Ectodermal cell (in vitro differentiated cells): ENCODE measurements around the gene SLC9C2.
"Not testable (repeated sequence)": the region's sequence is repeated elsewhere in the genome, so short reads cannot be mapped to it uniquely, and the experiment has no call there.

ENCODE experiments used
- H3K27ac ChIP-seq: 2 replicates; pipeline ENCODE4 v1.7.0; 2013; ENCODE audit warnings: mild to moderate bottlenecking, low read depth, low read length; ENCODE audit not compliant: insufficient read depth, poor library complexity, severe bottlenecking
- H3K27me3 ChIP-seq: 2 replicates; pipeline ENCODE4 v1.7.0; 2013; ENCODE audit warnings: mild to moderate bottlenecking, low read length; ENCODE audit not compliant: insufficient read depth, control insufficient read depth, poor library complexity, severe bottlenecking
- H3K36me3 ChIP-seq: one replicate; pipeline ENCODE4 v1.7.0; 2013; ENCODE audit warnings: low read length; ENCODE audit not compliant: control insufficient read depth, insufficient read depth
- H3K4me1 ChIP-seq: one replicate; pipeline ENCODE4 v1.7.0; 2013; ENCODE audit warnings: low read length; ENCODE audit not compliant: control insufficient read depth, insufficient read depth
- H3K4me3 ChIP-seq: 2 replicates; pipeline ENCODE4 v1.7.0; 2013; ENCODE audit warnings: low read depth, low read length, control low read depth; ENCODE audit not compliant: insufficient read depth
- H3K9me3 ChIP-seq: 2 replicates; pipeline ENCODE4 v1.7.0; 2013; ENCODE audit warnings: mild to moderate bottlenecking, low read length, moderate library complexity; ENCODE audit not compliant: control insufficient read depth
- WGBS, 2 experiments: methylation state at CpG; one replicate each; pipeline ENCODE4 v1.1.7; 2013; ENCODE audit warnings: missing lambda C conversion rate in 2 of 2; 5-methylcytosine and 5-hydroxymethylcytosine counted together

SLC9C2 gene

GRCh38 chr1:173580658-173581057 is 22.2 kb downstream of the SLC9C2 start:
- WGBS, 2 experiments: 90 to 97% methylated on average over 3 of the region's 3 CpGs
- Histone ChIP-seq H3K36me3 (no peaks in the 10 kb centered on the region), H3K27ac (no peak overlapping the region), H3K27me3 (no peaks in the 10 kb centered on the region), H3K4me3 (no peak overlapping the region), H3K4me1 (no peaks in the 10 kb centered on the region), H3K9me3 (no peaks in the 10 kb centered on the region)

- no peak overlapping the region for H3K4me3 ChIP-seq
- H3K36me3 ChIP-seq: no peaks in the 10 kb centered on the region
- H3K27ac ChIP-seq: no peak overlapping the region
- no peaks in the 10 kb centered on the region for H3K4me1 ChIP-seq
- 94 to 95% methylated on average over 3 of the region's 3 CpGs for WGBS, 2 experiments
- no peaks in the 10 kb centered on the region for H3K9me3 ChIP-seq
- H3K27me3 ChIP-seq: no peaks in the 10 kb centered on the region
Observed at GRCh38 chr1:173580071-173580470, 22.8 kb downstream of the SLC9C2 start.

GRCh38 chr1:173573596-173573995 is 29.3 kb downstream of the SLC9C2 start:
- no peaks in the 10 kb centered on the region for H3K9me3 ChIP-seq
- H3K36me3 ChIP-seq: no peaks in the 10 kb centered on the region
- H3K27me3 ChIP-seq: no peaks in the 10 kb centered on the region
- 93 to 97% methylated on average over 4 of the region's 4 CpGs for WGBS, 2 experiments
- H3K4me3 ChIP-seq: no peak overlapping the region
- no peaks in the 10 kb centered on the region for H3K4me1 ChIP-seq
- no peak overlapping the region for H3K27ac ChIP-seq

- no peaks in the 10 kb centered on the region for H3K4me1 ChIP-seq
- H3K27ac ChIP-seq: no peak overlapping the region
- no peaks in the 10 kb centered on the region for H3K36me3 ChIP-seq
- no peaks in the 10 kb centered on the region for H3K27me3 ChIP-seq
- no peak overlapping the region for H3K4me3 ChIP-seq
- H3K9me3 ChIP-seq: no peaks in the 10 kb centered on the region
- 96 to 100% methylated on average over 2 to 3 of the region's 3 CpGs for WGBS, 2 experiments
Observed at GRCh38 chr1:173572201-173572873, 30.5 kb downstream of the SLC9C2 start.

DNA sequence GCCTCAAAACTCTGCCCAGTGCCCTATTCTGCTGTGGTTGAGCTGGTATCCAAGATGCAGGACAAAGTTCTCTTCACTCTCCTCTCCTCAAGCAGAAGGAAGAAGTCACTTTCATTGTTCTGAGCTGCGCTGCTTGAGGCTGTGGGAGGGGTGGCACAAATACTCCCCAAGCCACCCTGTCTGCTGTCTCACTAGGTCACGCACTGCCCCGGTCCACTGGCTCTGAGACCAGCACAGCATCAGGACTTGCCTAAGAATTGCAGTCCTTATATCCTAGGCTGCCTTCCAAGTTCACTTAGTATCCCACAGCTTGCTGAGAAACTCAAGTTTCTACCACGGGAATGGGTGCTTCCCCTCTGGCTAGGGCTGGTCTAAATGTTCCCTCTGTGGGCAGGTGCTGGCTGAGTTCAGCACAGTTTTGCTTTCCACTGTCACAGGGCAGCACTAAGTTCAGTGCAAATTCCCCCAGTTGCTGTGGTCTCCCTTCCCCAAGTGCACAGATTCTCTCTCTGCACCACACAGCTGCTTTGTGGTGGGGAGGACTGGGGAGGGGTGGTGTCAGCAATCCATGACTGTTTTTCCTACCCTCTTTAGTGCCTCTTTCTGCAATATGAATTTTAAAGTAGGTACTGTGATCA is 32.4 kb downstream of the SLC9C2 start:
- whole genome bisulfite sequencing, 2 experiments: 81 to 83% methylated on average over 4 of the region's 4 CpGs
- Histone ChIP-seq H3K9me3 (no peaks in the 10 kb centered on the region), H3K27me3 (no peaks in the 10 kb centered on the region), H3K4me1 (no peaks in the 10 kb centered on the region), H3K4me3 (no peak overlapping the region), H3K36me3 (no peaks in the 10 kb centered on the region), H3K27ac (no peak overlapping the region)

GRCh38 chr1:173568483-173568882 is 34.4 kb downstream of the SLC9C2 start:
- no peaks in the 10 kb centered on the region for H3K4me1 ChIP-seq
- no peaks in the 10 kb centered on the region for H3K27me3 ChIP-seq
- WGBS, 2 experiments: 83 to 92% methylated on average over 1 of the region's 1 CpG
- no peak overlapping the region for H3K27ac ChIP-seq
- H3K4me3 ChIP-seq: no peak overlapping the region
- H3K9me3 ChIP-seq: no peaks in the 10 kb centered on the region
- no peaks in the 10 kb centered on the region for H3K36me3 ChIP-seq

GRCh38 chr1:173563846-173564245 is 39.0 kb downstream of the SLC9C2 start:
- not testable (repeated sequence) for H3K27ac ChIP-seq, H3K9me3 ChIP-seq, H3K4me1 ChIP-seq, H3K36me3 ChIP-seq, H3K27me3 ChIP-seq, H3K4me3 ChIP-seq
- 60% methylated on average over 1 of the region's 1 CpG; no CpG with 5 or more reads in 1 of the 2 experiments for WGBS, 2 experiments

GRCh38 chr1:173562813-173563212 is 40.1 kb downstream of the SLC9C2 start:
- no peaks in the 10 kb centered on the region for H3K27me3 ChIP-seq
- no peaks in the 10 kb centered on the region for H3K36me3 ChIP-seq
- no peaks in the 10 kb centered on the region for H3K4me1 ChIP-seq
- no peak overlapping the region for H3K4me3 ChIP-seq
- no peaks in the 10 kb centered on the region for H3K9me3 ChIP-seq
- WGBS, 2 experiments: 71 to 77% methylated on average over 5 of the region's 6 CpGs
- H3K27ac ChIP-seq: no peak overlapping the region

GRCh38 chr1:173561263-173561662 is 41.6 kb downstream of the SLC9C2 start:
- Histone ChIP-seq H3K4me3 (no peak overlapping the region), H3K36me3 (no peaks in the 10 kb centered on the region), H3K27me3 (no peaks in the 10 kb centered on the region), H3K27ac (no peak overlapping the region), H3K4me1 (no peaks in the 10 kb centered on the region), H3K9me3 (no peaks in the 10 kb centered on the region)
- WGBS, 2 experiments: 85 to 100% methylated on average over 1 of the region's 1 CpG

GRCh38 chr1:173560285-173560880 is 42.5 kb downstream of the SLC9C2 start:
- Histone ChIP-seq H3K4me1 (no peaks in the 10 kb centered on the region), H3K4me3 (no peak overlapping the region), H3K27me3 (no peaks in the 10 kb centered on the region), H3K27ac (no peak overlapping the region), H3K36me3 (no peaks in the 10 kb centered on the region), H3K9me3 (no peaks in the 10 kb centered on the region)
- 85 to 94% methylated on average over 2 to 3 of the region's 3 CpGs for whole genome bisulfite sequencing, 2 experiments
